ENCODE data around the gene TMEM176B.

The TMEM176B gene

GRCh38 chr7:150799741-150800580 lies at the start of gene TMEM176B:
Gene TMEM176B, minus strand, starts transcription at chr7:150800364. Its CDS starts 3,795 bp downstream, at chr7:150796569.
- DNase-seq, result peak in 28 of 42 donors; percentile 16 to 68 (median 48)
- intact Hi-C loops (cut with DNase I), result no loop called here

DNA sequence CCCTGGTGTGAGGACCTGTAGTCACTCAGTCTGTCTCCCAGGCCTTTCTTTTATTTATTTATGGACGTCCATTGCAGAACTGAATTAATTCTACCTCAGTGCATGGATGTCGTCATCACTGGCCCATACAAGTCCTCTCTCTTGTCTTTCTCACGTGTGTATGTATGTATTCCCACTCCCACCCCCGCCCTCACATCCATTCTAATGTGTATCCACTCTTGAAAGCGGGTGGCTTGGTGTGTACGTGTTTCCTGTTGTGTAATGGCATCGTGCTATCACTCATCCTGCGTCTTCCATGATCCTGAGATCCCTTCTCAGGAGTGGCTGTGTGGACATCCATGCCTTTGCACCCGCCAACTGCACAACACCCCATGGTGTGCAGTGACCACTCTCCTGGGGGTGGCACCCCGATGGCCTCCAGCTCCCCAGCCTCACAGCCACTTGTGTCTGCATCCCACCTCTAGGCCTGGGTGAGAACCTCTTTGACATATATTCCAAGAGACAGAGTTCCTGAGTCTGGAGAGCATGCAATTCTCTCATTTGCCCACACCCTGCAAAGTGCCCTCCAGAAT lies 49.1 kb upstream of the TMEM176B start:
- DNase-seq, result peak in 1 of 42 donors; percentile 20
- intact Hi-C loops (cut with DNase I), result no loop called here

- intact Hi-C loops (cut with DNase I), result no loop called here
- DNase-seq, result no peak
These were observed 48.5 kb upstream of the TMEM176B start for GRCh38 chr7:150848561-150849115.

- no peak for DNase-seq
- intact Hi-C loops (cut with DNase I), result no loop called here
These were observed 47.9 kb upstream of the TMEM176B start for GRCh38 chr7:150848111-150848510.

DNA sequence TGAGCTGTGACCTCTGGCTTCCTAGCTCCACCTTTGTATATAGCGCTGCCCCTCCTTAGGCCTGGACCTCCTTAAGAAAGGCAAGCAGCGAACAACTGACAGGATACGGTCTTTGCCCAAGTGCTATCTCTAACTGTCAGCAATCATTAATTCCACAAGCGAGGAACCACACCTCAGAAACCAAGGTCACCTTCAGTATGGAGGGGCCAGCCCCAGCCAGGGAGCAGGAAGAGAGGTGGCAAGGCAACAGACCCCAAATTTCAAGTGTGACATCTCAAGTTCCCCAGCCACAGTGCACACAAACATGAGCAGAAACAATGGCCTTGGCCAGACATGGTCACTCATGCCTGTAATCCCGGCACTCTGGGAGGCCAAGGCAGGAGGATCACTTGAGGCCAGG lies 47.4 kb upstream of the TMEM176B start:
- intact Hi-C loops (cut with DNase I), result no loop called here
- no peak for DNase-seq

GRCh38 chr7:150846291-150847115 lies 46.3 kb upstream of the TMEM176B start:
- intact Hi-C loops (cut with DNase I), result no loop called here
- no peak for DNase-seq

- DNase-seq, result peak in 36 of 42 donors; percentile 3 to 68 (median 35)
- intact Hi-C loops (cut with DNase I), result no loop called here
These were observed 45.3 kb upstream of the TMEM176B start for GRCh38 chr7:150845421-150845861.

DNA sequence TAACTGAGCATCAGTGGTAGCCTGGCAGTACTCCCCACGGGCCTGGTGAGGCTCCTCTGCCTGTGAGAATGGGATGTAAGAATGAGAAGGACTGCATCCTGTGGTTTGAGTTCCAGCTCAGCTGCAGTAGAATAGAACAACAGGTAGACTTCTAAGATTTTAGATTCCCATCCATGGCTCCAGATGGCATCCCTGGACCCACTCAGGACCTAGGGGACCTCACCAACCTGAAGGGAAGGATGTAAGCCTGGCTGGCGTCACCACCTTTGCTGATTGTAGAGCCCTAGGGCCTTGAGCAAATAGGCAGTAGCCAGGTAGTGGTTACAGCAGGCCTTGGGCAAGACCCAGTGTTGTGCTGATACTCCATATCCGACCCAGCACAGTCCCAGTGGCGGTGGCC lies 42.6 kb upstream of the TMEM176B start:
- intact Hi-C loops (cut with DNase I), result no loop called here
- DNase-seq, result no peak

DNA sequence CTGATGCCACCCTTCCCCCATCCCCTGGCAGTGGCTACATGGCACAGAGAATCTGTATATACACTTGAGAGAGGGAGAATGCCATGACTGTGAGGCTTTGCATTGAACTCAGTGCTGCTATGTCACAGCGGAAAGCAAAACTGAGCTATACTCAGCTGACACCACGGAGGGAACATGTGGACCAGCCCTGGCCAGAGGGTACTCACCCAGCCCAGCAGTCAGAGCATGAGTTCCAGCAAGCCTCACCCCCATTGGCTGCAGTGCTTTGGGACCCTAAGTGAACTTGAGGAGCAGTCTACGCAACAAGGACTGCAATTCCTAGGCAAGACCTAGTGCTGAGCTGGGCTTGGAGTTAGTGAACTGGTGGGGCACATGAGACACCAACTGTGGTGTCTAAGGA lies 41.9 kb upstream of the TMEM176B start:
- intact Hi-C loops (cut with DNase I), result no loop called here
- peak in 1 of 42 donors; percentile 10 for DNase-seq

DNA sequence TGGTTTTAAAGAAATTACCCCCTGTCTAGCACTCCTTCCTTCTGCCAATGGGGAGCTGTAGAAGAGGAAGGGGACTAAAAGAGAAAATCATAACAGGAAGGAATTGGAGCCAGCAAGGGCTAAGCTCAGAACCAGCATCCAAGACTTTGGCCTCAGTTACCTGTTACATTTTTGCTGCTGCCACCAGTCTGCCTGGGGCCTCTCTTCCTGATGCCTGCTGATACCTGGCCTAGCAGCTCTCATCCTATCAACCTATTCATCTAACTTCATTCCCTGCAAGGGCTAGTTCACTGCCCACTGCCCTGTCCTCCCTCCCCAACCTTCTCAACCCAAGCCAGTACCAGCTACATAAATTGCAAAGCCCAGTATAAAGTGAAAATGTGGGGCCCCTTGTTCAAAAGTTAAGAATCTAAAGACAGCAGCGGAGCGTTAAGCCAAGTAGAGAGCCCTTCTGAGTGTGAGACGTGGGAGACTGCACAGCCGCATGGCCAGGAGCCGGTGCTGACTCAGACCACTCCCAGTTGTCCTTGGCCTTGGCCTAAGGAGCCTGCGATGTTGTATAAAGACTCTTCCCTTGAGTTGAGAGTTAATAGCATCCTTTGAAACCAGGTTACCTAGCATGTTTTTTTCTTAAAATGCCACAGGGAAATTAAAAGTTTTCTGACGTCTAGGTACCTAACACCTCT lies 38.9 kb upstream of the TMEM176B start:
- DNase-seq, result peak in 2 of 42 donors; percentile 1 to 20
- intact Hi-C loops (cut with DNase I), result no loop called here

DNA sequence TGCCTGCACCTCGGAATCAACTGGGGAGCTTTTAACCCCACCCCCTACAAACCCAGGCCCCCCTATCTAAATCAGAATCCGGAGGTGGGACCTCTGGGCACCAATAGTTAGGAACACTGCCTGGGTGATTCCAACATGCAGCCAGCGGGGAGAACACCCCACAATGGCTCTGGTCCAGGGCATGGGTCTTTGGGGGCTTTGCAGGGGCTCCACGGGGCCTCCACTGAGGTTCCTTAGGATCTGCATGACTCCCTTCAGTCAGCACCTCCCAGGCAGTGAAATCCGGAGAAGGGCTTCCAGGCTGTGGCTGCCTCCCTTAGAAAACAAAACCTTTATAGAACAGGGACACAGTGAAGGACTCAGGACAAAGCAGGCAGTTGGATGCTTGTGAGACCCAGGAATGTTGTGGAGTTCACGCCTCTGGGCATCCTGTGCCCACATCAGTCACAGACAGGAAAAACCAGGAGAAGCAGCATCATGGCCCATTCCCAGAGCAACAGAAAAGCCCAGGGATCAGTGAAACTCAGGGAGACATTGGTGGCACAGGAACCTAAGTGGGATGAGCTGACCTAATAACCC lies 35.6 kb upstream of the TMEM176B start:
- intact Hi-C loops (cut with DNase I), result no loop called here
- no peak for DNase-seq

DNA sequence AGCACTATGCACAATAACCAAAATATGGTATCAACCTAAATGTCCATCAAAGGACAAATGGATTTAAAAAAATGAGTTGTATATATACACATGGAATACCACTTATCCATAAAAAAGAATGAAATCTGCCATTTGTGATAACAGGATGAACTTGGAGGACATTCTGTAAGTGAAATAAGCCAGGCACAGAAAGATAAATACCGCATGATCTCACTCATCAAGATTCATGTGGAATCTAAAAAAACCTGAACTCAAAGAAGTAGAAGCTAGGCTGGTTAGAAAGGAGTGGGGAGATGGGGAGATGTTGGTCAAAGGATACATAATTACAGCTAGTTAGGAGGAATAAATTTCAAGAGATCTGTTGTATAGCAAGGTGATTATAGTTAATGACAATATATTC lies 34.9 kb upstream of the TMEM176B start:
- intact Hi-C loops (cut with DNase I), result no loop called here
- DNase-seq, result no peak

DNA sequence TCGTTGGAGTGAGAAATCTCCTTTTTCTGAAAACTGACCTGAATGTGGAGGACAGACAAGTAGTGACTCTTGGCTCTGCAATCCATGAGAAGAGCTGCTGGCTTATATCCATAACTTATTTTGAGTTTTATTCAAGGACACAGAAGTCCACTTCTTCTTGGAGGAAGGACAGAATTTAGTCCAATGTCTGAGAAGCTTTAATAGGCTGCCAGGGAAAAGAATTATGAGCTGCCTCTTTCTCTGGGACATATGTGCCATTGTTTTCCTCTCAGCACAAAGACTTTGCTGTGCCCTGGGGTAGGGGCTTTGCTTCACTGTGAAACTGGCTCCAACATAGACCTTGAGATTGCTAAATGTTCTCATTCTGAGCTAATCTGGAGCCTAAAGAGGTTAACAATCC lies 31.7 kb upstream of the TMEM176B start:
- intact Hi-C loops (cut with DNase I), result no loop called here
- DNase-seq, result peak in 1 of 42 donors; percentile 17

DNA sequence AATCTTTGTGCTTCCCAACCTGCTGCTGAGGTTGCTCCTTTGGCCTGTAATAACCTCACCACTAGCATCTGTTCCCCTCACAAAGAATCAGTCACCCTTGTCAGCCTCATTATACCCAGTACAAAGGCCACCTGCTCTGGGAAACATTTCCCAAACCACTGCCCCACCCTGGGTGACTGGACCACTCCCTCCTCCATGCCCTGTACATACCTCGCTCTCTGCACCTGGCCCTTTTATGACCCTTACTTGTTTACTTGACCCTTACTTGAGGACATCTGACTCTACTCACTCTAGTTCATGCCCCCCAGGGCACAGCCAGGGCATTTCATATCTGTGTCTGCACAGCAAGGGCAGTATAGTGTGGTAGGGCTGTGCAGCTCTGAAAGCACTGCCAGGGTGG lies 30.8 kb upstream of the TMEM176B start:
- intact Hi-C loops (cut with DNase I), result no loop called here
- no peak for DNase-seq

- no peak for DNase-seq
- intact Hi-C loops (cut with DNase I), result no loop called here
These were observed 29.3 kb upstream of the TMEM176B start for GRCh38 chr7:150829426-150829825.

DNA sequence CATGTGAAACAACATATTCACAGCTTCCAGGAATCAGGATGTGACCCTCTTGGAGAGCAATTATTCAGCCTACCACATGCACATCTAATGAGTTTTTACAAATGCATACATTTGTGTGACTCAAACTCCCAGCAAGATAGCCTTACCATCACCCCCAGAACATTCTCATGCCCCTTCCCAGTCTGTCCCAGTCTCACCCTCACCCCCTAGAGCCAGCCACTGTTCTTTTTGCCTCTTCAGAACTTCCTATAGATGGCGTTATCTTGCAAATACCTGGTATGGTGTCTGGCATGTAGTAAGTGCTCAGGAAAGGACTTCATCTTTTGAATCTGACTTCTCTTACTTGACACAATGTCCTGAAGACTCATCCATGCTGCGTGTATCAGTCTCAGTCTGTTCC lies 28.2 kb upstream of the TMEM176B start:
- intact Hi-C loops (cut with DNase I), result no loop called here
- no peak for DNase-seq

GRCh38 chr7:150826061-150826849 lies 26.1 kb upstream of the TMEM176B start:
- intact Hi-C loops (cut with DNase I), result no loop called here
- no peak for DNase-seq

Data from head of caudate nucleus (tissue), 42 donors.